Measurements from ENCODE around the gene GALNTL6.

GRCh38 chr4:172157946-172158345, 344.7 kb downstream of the GALNTL6 start:
- no peak for TF ChIP-seq CTCF (IDR thresholded peaks at IDR 0.05)
- no peak for TF ChIP-seq EZH2 (IDR thresholded peaks at IDR 0.05; ENCODE audit: borderline replicate concordance, insufficient read depth, low read depth, low read length, poor library complexity, severe bottlenecking)
